GM15510 (cell line): ENCODE data around the gene CCDC180.

ENCODE experiments used
- POLR2A ChIP-seq: IDR thresholded peaks from 3 replicates; pipeline ENCODE4 v1.6.1; 2011; ENCODE audit warnings: borderline replicate concordance; ENCODE audit not compliant: insufficient read length; ENCODE audit errors: extremely low read depth

The CCDC180 gene

GRCh38 chr9:97322105-97322504 lies 14.6 kb downstream of the CCDC180 start:
- TF ChIP-seq POLR2A = no peak

GRCh38 chr9:97324954-97325353 lies 17.5 kb downstream of the CCDC180 start:
- TF ChIP-seq POLR2A = no peak

DNA sequence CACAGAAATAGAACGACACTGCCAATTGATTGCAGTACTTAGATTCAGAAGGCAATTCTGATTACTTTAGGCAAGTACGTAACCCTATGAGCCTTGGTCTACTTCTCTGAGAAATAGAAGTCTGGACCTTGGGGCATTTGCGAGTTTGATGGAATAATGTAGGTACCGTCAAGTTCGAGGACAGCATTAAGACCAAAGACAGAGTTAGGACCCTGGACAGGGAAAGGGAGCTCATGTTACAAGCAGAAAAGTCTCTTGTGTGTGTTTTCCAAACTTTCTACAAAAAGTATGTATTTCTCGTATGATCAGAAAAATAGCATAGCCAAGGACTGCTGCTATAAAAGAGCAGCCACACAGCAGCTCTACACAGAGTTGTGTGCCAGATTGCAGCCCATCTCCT lies 20.1 kb downstream of the CCDC180 start:
- TF ChIP-seq POLR2A = no peak

- TF ChIP-seq POLR2A = no peak
These were observed 25.5 kb downstream of the CCDC180 start for GRCh38 chr9:97332993-97333392.

- no peak for TF ChIP-seq POLR2A
These were observed 41.4 kb downstream of the CCDC180 start for GRCh38 chr9:97348871-97349270.

- TF ChIP-seq POLR2A = no peak
These were observed 41.9 kb downstream of the CCDC180 start for GRCh38 chr9:97349400-97349799.

DNA sequence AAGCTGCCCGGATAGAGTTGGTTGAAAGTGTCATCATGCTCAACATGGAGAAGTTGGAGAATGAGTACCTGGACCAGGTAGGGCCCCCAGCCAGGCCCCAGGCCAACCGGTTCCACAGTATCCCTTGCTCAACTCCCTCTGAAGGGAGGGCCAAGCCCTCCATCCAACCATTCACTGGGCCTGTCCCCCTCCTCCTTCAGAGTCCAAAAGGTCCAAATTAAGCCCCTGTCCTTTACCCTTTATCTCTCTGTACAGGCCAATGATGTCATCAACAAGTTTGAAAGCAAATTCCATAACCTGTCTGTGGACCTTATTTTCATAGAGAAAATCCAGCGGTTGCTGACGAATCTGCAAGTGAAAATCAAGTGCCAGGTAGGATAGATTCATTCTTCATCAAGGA lies 47.2 kb downstream of the CCDC180 start:
- TF ChIP-seq POLR2A = no peak

DNA sequence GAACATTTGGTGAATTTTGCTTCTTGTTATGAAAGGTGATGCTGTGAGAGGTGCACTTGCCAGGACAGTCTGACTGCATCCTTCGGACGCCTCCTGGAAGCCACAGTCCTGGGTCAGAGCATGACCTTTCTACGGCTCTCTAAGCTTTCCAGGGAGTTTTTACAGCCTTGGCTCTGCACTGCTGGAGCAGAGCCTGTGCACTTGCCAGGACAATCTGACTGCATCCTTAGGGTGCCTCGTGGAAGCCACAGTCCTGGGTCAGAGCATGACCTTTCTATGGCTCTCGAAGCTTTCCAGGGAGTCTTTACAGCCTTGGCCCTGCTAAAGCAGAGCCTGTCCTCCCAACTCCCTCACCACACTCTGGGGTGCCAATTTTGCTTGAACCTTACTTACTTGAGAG lies 49.6 kb downstream of the CCDC180 start:
- TF ChIP-seq POLR2A = no peak
